Gastroesophageal sphincter (tissue), 4 donors: Measurements from ENCODE around the gene NHP2. TPM values are rescaled to one million over a fixed set of nuclear protein-coding genes. Genes with fewer than 3 reads are reported as not detected.
A peak's percentile ranks its signal among the peaks of the same experiment; 100 is the strongest.

Experiments
- ATAC-seq: fragments of 150-250 bp; one replicate; pipeline ENCODE4 v1.9.1; 2016; ENCODE audit warnings: mild to moderate bottlenecking, moderate library complexity
- H3K27ac ChIP-seq, 4 donors: fragments of 200-600 bp; sonication (generic) in 3 of 4; 1 replicate in 3 of 4; 2 replicates in 1 of 4; pipeline ENCODE4 v1.5.1; 2016 to 2019
- H3K27me3 ChIP-seq: fragments of 200-600 bp; sonication (generic); one replicate; pipeline ENCODE4 v1.5.1; 2019
- H3K36me3 ChIP-seq, 2 donors: fragments of 200-600 bp; sonication (generic); one replicate each; pipeline ENCODE4 v1.5.1; 2019; ENCODE audit warnings: control low read depth in 1 of 2
- H3K4me1 ChIP-seq, 3 donors: fragments of 200-600 bp; sonication (generic); 1 replicate in 2 of 3; 2 replicates in 1 of 3; pipeline ENCODE4 v1.5.1; 2016 to 2019; ENCODE audit warnings: control low read depth in 2 of 3
- H3K4me3 ChIP-seq, 2 donors: fragments of 200-600 bp; sonication (generic); one replicate each; pipeline ENCODE4 v1.5.1; 2019; ENCODE audit warnings: mild to moderate bottlenecking in 1 of 2, moderate library complexity in 1 of 2
- H3K9me3 ChIP-seq, 3 donors: fragments of 200-600 bp; sonication (generic); one replicate each; pipeline ENCODE4 v1.5.1; 2017 to 2019; ENCODE audit warnings: control low read depth in 2 of 3
- EP300 ChIP-seq: sonication (generic); formaldehyde crosslinking; IDR thresholded peaks from one replicate; pipeline ENCODE4 v1.6.1; 2017; ENCODE audit warnings: antibody characterized with exemption, mild to moderate bottlenecking
- POLR2A ChIP-seq, 2 donors: fragments of 450-650 bp; IDR thresholded peaks; one replicate each; pipeline ENCODE4 v1.6.1; 2017; ENCODE audit warnings: antibody characterized with exemption in 2 of 2, mild to moderate bottlenecking in 2 of 2, moderate library complexity in 1 of 2
- POLR2AphosphoS5 ChIP-seq: sonication (generic); formaldehyde crosslinking; IDR thresholded peaks from one replicate; pipeline ENCODE4 v1.6.1; 2017; ENCODE audit warnings: antibody characterized with exemption
- WGBS, 2 donors: methylation state at CpG; one replicate each; pipeline ENCODE4 v1.1.5; 2018; ENCODE audit warnings: low coverage in 1 of 2; 5-methylcytosine and 5-hydroxymethylcytosine counted together
- total RNA-seq, 4 donors: library from RNA; depleted of rRNA; stranded (reverse); fragments of >200 nt; gene quantifications; one replicate each; pipeline ENCODE4 v1.1.0, GENCODE V29; 2016
- TF ChIP-seq, protein P1 (sequence below), 4 experiments: fragments of 200-600 bp in 2 of 4; fragments of 450-650 bp in 2 of 4; sonication (generic) in 1 of 4; IDR thresholded peaks; one replicate each; pipeline ENCODE4 v1.5.1; 2017 to 2019; ENCODE audit warnings: antibody characterized with exemption in 4 of 4, mild to moderate bottlenecking in 2 of 4, moderate library complexity in 2 of 4

The NHP2 gene
- 100 to 1,000 TPM; 192 to 253 (median 218) TPM for total RNA-seq

DNA sequence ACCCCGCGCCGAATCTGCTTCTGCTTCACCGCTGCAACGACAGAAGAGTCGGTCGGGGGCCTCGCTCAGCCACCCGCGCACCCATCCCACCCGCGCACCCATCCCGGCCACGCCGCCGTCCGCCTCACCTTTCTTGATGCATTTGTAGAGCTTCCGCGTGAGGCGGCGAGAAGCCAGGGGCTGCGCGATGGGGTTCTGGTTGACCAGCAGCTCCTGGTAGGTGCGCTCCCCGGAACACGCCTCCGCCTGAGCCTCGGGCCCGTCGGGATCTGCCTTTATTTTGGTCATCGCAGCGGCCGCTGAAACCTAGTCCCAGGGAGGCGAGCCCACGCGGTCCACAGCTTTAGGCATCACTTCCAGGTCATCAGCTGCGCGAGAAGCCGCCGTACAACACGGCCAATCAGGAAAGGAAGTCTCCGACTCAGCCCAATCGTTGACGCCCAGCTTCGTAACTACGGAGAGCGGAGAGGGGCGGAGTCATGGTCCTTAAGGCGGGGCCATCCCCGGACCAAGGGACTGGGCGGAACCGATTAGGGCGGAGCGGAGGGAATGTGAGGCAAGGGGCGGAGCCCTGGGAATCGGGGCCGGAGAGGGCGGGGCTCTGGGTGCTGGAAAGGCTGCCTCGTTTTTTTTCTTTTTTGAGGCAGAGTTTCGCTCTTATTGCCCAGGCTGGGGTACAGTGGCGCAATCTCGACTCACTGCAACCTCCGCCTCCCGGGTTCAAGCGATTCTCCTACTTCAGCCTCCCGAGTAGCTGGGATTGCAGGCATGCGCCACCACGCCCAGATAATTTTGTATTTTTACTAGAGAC is at the start of gene NHP2:
Gene NHP2, minus strand, starts transcription at position 356 of the 811 bp plus-strand sequence. Its CDS starts 68 bp downstream, at position 288.
- ATAC-seq: peak; percentile 99
- TF ChIP-seq POLR2AphosphoS5: peak; percentile 98
- no peak for TF ChIP-seq EP300
- peak; percentile 25 to 29 for TF ChIP-seq POLR2A (IDR thresholded peaks at IDR 0.05)
- TF ChIP-seq, protein P1, sequence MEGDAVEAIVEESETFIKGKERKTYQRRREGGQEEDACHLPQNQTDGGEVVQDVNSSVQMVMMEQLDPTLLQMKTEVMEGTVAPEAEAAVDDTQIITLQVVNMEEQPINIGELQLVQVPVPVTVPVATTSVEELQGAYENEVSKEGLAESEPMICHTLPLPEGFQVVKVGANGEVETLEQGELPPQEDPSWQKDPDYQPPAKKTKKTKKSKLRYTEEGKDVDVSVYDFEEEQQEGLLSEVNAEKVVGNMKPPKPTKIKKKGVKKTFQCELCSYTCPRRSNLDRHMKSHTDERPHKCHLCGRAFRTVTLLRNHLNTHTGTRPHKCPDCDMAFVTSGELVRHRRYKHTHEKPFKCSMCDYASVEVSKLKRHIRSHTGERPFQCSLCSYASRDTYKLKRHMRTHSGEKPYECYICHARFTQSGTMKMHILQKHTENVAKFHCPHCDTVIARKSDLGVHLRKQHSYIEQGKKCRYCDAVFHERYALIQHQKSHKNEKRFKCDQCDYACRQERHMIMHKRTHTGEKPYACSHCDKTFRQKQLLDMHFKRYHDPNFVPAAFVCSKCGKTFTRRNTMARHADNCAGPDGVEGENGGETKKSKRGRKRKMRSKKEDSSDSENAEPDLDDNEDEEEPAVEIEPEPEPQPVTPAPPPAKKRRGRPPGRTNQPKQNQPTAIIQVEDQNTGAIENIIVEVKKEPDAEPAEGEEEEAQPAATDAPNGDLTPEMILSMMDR (IDR thresholded peaks at IDR 0.05): no peak
- H3K27me3 ChIP-seq: no peaks in the 10 kb centered on the region
- WGBS, 2 donors: 5 to 19% methylated on average over 5 to 30 of the region's 68 CpGs
- H3K9me3 ChIP-seq: no peaks in the 10 kb centered on the region
- peaks cover 0 to 28% of the 10 kb centered on the region in 2 donors for H3K36me3 ChIP-seq
- H3K4me1 ChIP-seq: peaks cover 0 to 36% (median 11%) of the 10 kb centered on the region in 3 donors
- H3K27ac ChIP-seq: peak within 1 kb of the TSS; percentile 31 to 88 (median 80)
- peak within 1 kb of the TSS; percentile 59 to 76 for H3K4me3 ChIP-seq

DNA sequence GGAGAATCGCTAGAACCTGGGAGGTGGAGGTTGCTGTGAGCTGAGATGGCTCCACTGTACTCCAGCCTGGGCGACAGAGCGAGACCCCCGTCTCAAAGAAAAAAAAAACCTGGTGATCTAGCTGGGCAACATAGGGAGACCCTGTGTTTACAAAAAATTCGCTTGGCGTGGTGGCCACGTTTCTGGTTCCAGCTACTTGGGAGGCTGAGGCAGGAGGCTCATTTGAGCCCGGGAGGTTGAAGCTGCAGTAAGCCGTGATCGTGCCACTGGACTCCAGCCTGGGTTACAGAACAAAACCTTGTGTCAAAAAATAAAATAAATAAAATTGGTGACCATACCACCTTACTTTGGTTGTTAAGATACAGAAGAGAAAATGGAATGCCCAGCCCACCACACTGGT is 48.9 kb upstream of the NHP2 start:
- Histone ChIP-seq H3K27ac (no peak overlapping the region), H3K9me3 (no peaks in the 10 kb centered on the region), H3K4me3 (no peak overlapping the region), H3K4me1 (peaks cover 0 to 29% (median 19%) of the 10 kb centered on the region in 3 donors), H3K27me3 (no peaks in the 10 kb centered on the region), H3K36me3 (peaks cover 0 to 10% of the 10 kb centered on the region in 2 donors)
- TF ChIP-seq POLR2AphosphoS5 (no peak), EP300 (no peak), POLR2A (IDR thresholded peaks at IDR 0.05) (no peak)
- TF ChIP-seq, protein P1 (IDR thresholded peaks at IDR 0.05): no peak
- ATAC-seq: no peak
- WGBS, 2 donors: 94 to 96% methylated on average over 5 to 6 of the region's 10 CpGs

DNA sequence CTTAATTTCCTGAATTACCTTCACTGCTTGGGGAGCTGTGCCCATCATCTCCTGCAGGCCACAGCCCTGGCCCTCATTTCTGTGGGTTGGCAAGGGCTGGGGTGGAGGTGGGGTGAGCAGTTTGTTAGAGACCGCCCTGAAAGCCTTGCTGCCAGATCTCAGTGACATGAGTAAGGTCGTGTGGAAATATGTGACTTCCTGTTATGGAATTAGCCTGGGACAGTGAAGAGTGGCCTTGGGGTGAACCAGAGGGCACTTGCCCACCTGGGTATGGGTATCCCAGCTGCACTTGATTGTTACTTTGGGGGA is 48.2 kb upstream of the NHP2 start:
- Histone ChIP-seq H3K9me3 (no peaks in the 10 kb centered on the region), H3K27me3 (no peaks in the 10 kb centered on the region), H3K36me3 (peaks cover 0 to 4% of the 10 kb centered on the region in 2 donors), H3K27ac (no peak overlapping the region), H3K4me3 (no peak overlapping the region), H3K4me1 (peaks cover 0 to 23% (median 13%) of the 10 kb centered on the region in 3 donors)
- TF ChIP-seq EP300 (no peak), POLR2A (IDR thresholded peaks at IDR 0.05) (no peak), POLR2AphosphoS5 (no peak)
- TF ChIP-seq, protein P1 (IDR thresholded peaks at IDR 0.05): no peak
- ATAC-seq: no peak
- no CpG with 5 or more reads among the region's 2 CpGs for WGBS, 2 donors

DNA sequence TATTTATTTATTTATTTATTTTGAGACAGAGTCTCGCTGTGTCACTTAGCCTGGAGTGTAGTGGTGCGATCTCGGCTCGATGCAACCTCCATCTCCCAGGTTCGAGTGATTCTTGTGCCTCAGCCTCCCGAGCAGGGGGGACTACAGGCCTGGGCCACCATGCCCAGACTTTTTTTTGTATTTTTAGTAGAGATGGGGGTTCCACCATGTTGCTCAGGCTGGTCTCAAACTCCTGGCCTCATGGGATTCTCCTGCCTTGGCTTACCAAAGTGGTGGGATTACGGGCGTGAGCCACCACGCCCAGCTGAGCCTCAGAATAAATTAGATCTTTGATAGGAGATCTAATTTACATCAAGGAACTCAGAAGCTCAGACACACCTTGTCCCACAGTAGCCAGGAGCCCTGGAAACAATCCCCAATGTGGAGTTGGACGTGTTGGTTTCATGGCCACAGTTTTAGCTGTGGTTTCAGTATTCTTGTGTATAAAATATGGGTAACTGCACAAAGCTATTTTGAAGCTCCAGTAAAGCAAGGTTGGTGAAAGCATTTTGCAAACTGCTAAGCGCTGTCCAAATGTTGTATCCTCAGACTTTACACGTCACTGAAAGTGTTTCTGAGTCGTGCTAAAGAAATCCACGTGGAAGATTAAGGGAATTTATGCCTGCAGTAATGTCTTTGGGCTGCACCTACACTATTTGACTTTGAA is 47.7 kb upstream of the NHP2 start:
- no peak overlapping the region for H3K27ac ChIP-seq
- no peak for TF ChIP-seq POLR2A (IDR thresholded peaks at IDR 0.05)
- TF ChIP-seq, protein P1 (IDR thresholded peaks at IDR 0.05): no peak
- TF ChIP-seq EP300: no peak
- no peak for TF ChIP-seq POLR2AphosphoS5

More for the DNA sequence above, 47.7 kb upstream of the NHP2 start:
- H3K4me1 ChIP-seq: peaks cover 0 to 17% (median 8%) of the 10 kb centered on the region in 3 donors
- no peaks in the 10 kb centered on the region for H3K9me3 ChIP-seq
- no peak for ATAC-seq
- H3K36me3 ChIP-seq: no peaks in the 10 kb centered on the region
- H3K4me3 ChIP-seq: no peak overlapping the region
- no peaks in the 10 kb centered on the region for H3K27me3 ChIP-seq
- whole genome bisulfite sequencing, 2 donors: 75 to 82% methylated on average over 5 to 9 of the region's 14 CpGs
